Muscle layer of duodenum (tissue), 2 donors: ENCODE measurements around the gene TMEM154.
A peak's percentile ranks its signal among the peaks of the same experiment; 100 is the strongest.
"Not testable (repeated sequence)": the region's sequence is repeated elsewhere in the genome, so short reads cannot be mapped to it uniquely, and the experiment has no call there.

Source experiments
- H3K27ac ChIP-seq: one replicate; pipeline ENCODE4 v1.7.0; 2013; ENCODE audit warnings: mild to moderate bottlenecking, low read length
- H3K27me3 ChIP-seq: one replicate; pipeline ENCODE4 v1.7.0; 2013; ENCODE audit warnings: low read depth, mild to moderate bottlenecking, control low read depth, low read length
- H3K36me3 ChIP-seq, 2 donors: one replicate each; pipeline ENCODE4 v1.7.0; 2013; ENCODE audit warnings: low read length in 2 of 2, control low read depth in 1 of 2, mild to moderate bottlenecking in 1 of 2; ENCODE audit not compliant: insufficient read depth in 2 of 2, control insufficient read depth in 1 of 2
- H3K4me1 ChIP-seq, 2 donors: one replicate each; pipeline ENCODE4 v1.7.0; 2013; ENCODE audit warnings: low read length in 2 of 2, mild to moderate bottlenecking in 2 of 2, control low read depth in 1 of 2, moderate library complexity in 1 of 2; ENCODE audit not compliant: insufficient read depth in 2 of 2, control insufficient read depth in 1 of 2
- H3K4me3 ChIP-seq, 2 donors: one replicate each; pipeline ENCODE4 v1.7.0; 2013; ENCODE audit warnings: low read length in 2 of 2, low read depth in 1 of 2, mild to moderate bottlenecking in 1 of 2
- H3K9me3 ChIP-seq, 2 donors: one replicate each; pipeline ENCODE4 v1.7.0; 2013; ENCODE audit warnings: low read length in 2 of 2, control low read depth in 1 of 2, mild to moderate bottlenecking in 1 of 2; ENCODE audit not compliant: control insufficient read depth in 1 of 2
- donor health status: healthy.

Gene TMEM154

DNA sequence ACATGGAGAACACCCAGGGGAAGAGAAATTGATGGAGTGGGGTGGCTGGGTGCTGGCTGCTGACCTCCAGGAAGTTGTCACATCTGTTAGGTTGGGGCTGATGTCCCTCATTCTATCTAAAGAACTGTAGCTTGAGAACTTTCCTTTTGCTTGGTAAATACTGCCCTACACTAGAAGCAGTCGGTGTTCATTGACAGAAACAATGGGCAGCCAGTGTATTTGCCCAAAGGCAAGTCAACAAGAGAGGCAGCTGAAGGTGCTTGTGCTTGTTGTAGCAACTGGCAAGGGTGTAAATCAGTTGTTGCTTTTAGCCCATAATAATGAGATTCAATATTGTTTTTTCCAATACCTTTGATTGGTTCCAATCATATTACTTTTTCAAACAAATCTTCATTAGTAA, 956 bp downstream of the TMEM154 start:
- Histone ChIP-seq H3K9me3 (no peaks in the 10 kb centered on the region), H3K27me3 (no peaks in the 10 kb centered on the region), H3K4me3 (peak overlapping the region in 1 of 2 donors; percentile 63), H3K4me1 (no peaks in the 10 kb centered on the region), H3K27ac (no peak overlapping the region), H3K36me3 (no peaks in the 10 kb centered on the region)

DNA sequence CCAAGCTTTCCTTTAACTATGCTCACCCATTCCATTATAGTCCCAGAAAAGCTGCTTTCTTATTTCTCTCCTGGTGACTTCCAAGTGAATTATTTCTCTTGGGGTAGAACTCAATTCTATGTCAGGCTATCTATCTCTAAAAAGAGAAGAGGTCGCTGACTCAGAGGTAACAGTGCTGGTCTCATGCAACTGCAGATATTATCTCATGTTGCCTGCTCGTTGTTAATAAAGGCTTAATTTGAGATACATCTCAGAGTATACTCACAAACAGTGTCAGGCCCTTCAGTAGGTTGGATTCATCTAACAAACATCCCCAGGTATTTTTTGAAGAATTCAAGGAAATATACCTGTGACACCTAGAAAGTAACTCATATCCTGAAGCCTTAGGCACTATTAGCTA, 2.7 kb downstream of the TMEM154 start:
- Histone ChIP-seq H3K9me3 (no peaks in the 10 kb centered on the region), H3K36me3 (no peaks in the 10 kb centered on the region), H3K27me3 (no peaks in the 10 kb centered on the region), H3K4me1 (no peaks in the 10 kb centered on the region), H3K27ac (no peak overlapping the region), H3K4me3 (no peak overlapping the region)

DNA sequence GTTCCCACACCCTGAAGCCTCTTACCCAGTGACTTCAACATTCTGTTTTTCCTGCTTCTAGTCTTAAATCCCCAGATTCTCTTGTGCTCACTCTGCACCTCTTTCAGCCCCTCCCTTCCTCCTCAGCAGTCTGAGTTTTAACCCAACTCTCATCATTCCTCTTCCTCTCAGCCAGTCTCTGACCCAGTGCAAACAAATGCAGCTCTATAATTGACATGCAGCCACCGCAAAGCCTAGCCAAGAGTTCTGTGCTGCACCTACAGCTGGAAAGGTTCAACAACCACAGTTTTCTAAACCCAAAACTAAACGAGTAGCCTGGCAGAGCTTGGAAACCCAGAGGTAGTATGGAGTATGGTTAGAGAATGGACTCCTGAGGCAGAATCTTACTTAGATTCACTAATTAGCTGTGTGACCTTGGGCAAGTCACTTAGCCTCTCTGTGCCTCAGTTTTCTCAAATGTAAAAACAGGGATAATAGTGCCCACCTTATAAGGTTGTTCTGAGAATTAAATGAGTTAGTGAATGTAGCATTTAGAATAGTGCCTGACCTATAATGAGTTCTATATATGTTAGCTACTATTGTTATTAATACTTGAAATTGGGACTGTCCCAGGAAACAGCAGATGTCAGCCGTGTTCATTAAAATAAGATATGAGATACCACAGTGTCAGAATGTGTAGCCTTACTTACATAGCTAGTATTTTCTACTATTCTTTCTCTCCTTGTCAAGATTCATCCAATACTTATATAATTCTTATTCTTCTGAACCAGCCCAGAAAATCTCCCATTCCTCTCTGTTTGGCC, 3.5 kb downstream of the TMEM154 start:
- H3K9me3 ChIP-seq = no peaks in the 10 kb centered on the region
- no peaks in the 10 kb centered on the region for H3K27me3 ChIP-seq
- no peak overlapping the region for H3K4me3 ChIP-seq
- no peak overlapping the region for H3K27ac ChIP-seq
- no peaks in the 10 kb centered on the region for H3K4me1 ChIP-seq
- no peaks in the 10 kb centered on the region for H3K36me3 ChIP-seq

DNA sequence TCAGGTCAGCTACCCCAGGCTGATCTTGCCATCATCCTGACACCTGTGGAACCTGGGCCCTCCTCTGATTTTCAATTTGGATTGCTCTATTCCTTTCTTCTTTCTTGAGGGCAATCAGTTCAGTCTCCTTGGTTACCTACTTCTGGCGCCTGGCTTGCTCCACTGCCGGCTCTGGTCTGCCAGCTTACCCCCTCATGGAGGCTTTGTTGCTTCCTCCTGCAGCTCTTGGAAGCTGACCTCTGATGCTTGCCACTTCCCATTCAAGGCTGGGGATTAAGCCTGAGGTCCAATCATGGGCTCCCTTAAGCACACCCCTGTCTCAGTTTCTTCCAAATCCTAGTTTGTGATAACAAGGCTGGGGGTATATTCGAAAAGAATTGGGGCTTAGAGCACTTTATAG, 5.4 kb downstream of the TMEM154 start:
- Histone ChIP-seq H3K4me1 (no peaks in the 10 kb centered on the region), H3K4me3 (no peak overlapping the region), H3K27ac (no peak overlapping the region), H3K36me3 (no peaks in the 10 kb centered on the region), H3K27me3 (no peaks in the 10 kb centered on the region), H3K9me3 (no peaks in the 10 kb centered on the region)

DNA sequence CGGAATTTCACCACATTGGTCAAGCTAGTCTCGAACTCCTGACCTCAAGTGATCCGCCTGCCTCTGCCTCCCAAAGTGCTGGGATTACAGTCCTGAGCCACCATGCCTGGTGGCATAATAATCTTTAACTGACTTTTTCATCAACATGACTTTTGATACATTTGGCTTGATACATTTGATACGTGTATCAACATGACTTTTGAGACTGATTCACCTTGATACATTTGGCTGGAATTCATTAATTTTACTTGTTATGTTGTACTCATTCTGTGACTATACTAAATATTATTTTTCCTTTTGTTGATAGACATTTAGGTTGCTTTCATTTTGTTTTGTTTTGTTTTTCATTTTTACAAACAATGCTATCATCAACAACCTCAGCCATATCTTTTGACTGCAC, 6.3 kb downstream of the TMEM154 start:
- no peaks in the 10 kb centered on the region for H3K4me1 ChIP-seq
- H3K4me3 ChIP-seq = no peak overlapping the region
- no peak overlapping the region for H3K27ac ChIP-seq
- no peaks in the 10 kb centered on the region for H3K36me3 ChIP-seq
- H3K9me3 ChIP-seq = no peaks in the 10 kb centered on the region
- H3K27me3 ChIP-seq = no peaks in the 10 kb centered on the region

DNA sequence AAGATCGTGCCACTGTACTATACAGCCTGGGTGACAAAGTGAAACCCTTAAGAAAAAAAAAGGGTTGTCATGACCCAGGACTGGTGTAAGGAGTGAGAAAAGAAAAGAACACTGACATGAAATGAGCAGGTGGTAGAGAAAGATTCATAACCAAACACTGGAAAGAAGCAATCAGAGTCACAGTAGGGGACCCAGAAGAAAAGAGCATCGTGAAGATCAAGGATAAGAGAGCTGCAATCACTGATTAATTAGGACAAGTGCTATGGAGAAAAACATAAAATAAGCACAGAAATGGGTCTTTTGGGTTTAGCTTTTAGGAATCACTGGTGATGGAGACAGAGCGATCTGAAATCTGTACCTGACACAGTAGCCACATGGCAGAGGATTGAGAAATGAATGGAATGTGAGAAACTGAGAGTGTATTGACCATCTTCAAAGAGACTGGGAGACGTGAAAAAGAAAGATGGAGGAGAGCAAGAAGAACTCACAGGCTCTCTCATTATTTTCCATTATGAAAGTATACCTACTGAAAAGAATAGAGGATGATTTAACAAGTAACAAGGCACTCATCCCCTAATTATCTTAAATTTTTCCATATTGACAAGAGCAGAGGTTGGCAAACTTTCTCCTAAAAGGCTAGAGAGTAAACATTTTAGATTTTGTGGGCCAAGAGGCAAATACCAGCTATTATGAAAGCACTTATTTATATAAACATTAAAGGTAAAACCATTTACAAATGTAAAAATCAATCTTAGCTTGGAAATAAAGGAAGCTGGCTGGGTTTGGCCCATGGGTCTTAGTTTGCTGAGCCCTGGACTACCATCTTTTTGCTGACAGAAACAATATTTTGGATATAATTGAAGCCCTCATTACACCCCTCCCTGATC, 7.3 kb downstream of the TMEM154 start:
- Histone ChIP-seq H3K27me3 (no peaks in the 10 kb centered on the region), H3K36me3 (no peaks in the 10 kb centered on the region), H3K4me1 (no peaks in the 10 kb centered on the region), H3K27ac (no peak overlapping the region), H3K4me3 (no peak overlapping the region), H3K9me3 (no peaks in the 10 kb centered on the region)

DNA sequence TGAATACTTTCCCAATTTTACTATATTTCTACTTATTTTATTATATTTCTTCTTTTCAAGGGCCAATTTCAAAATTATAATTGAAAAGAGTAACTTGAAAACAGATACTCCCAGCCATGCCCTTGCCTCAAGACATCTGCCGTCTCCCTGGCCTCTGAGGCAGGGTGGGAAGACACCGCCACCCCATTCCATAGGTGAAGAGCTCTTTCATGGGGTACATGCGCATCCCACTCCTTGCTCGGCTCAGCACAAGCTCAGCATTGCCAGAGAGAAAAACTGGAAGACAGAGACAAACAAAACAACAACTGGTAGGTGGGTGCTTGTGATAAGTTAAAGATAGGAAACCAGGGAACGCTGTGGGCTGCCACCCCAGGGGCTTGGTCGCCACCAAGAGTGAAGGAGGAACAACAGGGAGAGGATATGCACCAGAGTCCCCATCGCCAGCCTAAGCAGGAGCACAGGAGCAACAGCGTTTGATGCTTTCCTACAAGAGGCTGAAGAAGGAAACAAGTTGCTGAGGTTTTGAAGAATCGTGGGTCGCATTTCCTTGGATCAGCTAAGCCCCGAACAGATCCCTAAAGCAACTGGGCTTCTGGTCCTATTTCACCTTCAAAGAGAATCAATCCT, 11.3 kb downstream of the TMEM154 start:
- Histone ChIP-seq H3K4me3 (no peak overlapping the region), H3K4me1 (no peaks in the 10 kb centered on the region), H3K27me3 (no peaks in the 10 kb centered on the region), H3K9me3 (no peaks in the 10 kb centered on the region), H3K27ac (no peak overlapping the region), H3K36me3 (no peaks in the 10 kb centered on the region)

DNA sequence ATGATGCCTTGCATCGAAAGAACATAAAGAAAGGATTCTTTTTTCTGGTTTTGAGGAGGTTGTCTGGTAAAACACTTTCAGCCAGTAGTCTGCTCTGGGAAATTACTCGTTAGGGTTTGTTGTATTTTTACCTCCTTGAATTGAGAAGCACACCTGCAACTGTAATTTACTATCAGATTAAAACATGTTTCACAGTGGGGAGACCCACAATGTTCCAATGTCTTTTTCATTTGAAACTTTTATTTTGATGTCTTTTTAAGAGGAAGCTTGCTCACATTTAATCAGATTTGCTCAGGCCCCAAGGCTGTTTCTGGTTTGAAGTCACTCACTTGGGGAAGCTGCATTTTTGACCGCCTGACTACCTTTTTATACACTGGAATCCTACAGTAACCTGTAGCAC, 12.0 kb downstream of the TMEM154 start:
- Histone ChIP-seq H3K4me1 (no peaks in the 10 kb centered on the region), H3K9me3 (no peaks in the 10 kb centered on the region), H3K27me3 (no peaks in the 10 kb centered on the region), H3K27ac (no peak overlapping the region), H3K4me3 (no peak overlapping the region), H3K36me3 (no peaks in the 10 kb centered on the region)

DNA sequence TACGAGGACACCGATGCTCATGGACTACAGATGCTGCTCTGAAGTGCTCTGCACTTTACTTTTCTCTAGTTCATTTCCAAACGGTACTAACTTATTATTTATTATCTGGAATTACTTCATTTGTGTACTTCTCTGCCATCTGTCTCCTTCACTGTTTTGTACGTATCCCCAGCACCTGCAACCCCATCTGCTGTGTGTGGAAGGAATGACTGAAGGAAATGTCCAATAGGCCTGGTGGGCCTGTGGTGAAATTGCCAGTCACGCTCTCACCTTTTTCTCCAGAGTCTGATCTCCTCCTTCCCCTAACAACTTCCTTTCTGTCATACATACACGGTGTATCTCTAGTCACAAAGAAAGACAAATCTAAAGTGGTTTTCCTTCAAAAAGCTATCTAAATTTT, 12.9 kb downstream of the TMEM154 start:
- no peaks in the 10 kb centered on the region for H3K9me3 ChIP-seq
- H3K27ac ChIP-seq = no peak overlapping the region
- H3K27me3 ChIP-seq = no peaks in the 10 kb centered on the region
- H3K36me3 ChIP-seq = no peaks in the 10 kb centered on the region
- no peak overlapping the region for H3K4me3 ChIP-seq
- H3K4me1 ChIP-seq = no peaks in the 10 kb centered on the region

DNA sequence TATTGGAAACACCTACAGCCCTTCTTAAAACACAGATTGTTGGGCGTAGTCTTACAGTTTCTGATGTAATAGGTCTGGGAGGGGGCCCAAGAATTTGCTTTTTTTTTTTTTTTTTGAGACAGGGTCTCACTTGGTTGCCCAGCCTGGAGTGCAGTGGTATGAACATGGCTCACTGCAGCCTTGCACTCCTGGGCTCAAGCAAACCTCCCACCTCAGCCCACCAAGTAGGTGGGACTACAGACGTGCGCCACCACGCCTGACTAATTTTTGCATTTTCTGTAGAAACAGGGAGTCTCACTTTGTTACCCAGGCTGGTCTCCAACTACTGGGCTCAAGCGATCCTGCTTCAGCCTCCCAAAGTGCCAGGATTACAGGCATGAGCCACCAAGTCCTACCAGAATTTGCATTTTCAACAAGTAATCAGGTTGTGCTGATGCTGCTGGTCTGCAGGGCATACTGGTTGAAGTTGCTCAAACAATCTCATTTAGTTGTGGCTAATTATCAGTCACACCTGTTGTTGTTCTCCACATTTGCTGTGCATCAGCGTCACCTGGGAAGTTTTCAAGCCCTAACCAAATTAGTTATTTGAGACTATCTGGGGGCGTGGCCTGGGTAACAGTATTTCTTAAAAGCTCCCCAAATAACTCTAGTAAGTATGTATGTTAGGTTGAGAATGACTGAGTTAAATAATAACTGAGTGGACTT, 14.0 kb downstream of the TMEM154 start:
- no peaks in the 10 kb centered on the region for H3K27me3 ChIP-seq
- no peak overlapping the region for H3K27ac ChIP-seq
- H3K36me3 ChIP-seq = no peaks in the 10 kb centered on the region
- H3K4me1 ChIP-seq = no peaks in the 10 kb centered on the region
- no peaks in the 10 kb centered on the region for H3K9me3 ChIP-seq
- no peak overlapping the region for H3K4me3 ChIP-seq

DNA sequence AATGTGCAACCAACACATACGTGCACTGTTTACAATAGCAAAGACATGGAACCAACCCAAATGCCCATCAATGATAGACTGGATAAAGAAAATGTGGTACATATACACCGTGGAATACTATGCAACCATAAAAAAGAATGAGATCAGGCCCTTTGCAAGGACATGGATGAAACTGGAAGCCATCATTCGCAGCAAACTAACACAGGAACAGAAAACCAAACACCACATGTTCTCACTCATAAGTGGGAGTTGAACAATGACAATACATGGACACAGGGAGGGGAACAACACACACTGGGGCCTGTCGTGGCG, 15.8 kb downstream of the TMEM154 start:
- not testable (repeated sequence) for H3K4me1 ChIP-seq, H3K4me3 ChIP-seq, H3K27ac ChIP-seq, H3K36me3 ChIP-seq, H3K27me3 ChIP-seq, H3K9me3 ChIP-seq
